MCF 10A (cell line): Measurements from ENCODE around the gene FBLN5. TPM values are rescaled to one million over a fixed set of nuclear protein-coding genes. Genes with fewer than 3 reads are reported as not detected.
"Not testable (repeated sequence)": the region's sequence is repeated elsewhere in the genome, so short reads cannot be mapped to it uniquely, and the experiment has no call there.

Source experiments
- BruUV-seq: library from RNA; stranded (reverse); fragments of 400-500 nt; replicated peaks from 2 replicates; lab custom pipeline; 2021; lab: Mats Ljungman, UMichigan
- CTCF ChIA-PET: fragments of 300-600 bp; sonication (Branson Sonifier 250); formaldehyde crosslinking; extraction: SDS; loops from one replicate; lab custom pipeline; 2021; ENCODE audit warnings: antibody characterized with exemption, inconsistent platforms; lab: Yijun Ruan, JAX
- POLR2A ChIA-PET: fragments of 300-600, 350-650 bp; sonication (Branson Sonifier 250); formaldehyde crosslinking; extraction: SDS; loops from one replicate; lab custom pipeline; 2020; ENCODE audit warnings: antibody characterized with exemption, inconsistent platforms; lab: Yijun Ruan, JAX
- DNase-seq: peaks from one replicate; pipeline ENCODE4 v3.0.0-alpha.2; 2018; ENCODE audit not compliant: unreplicated experiment
- H3K27ac Mint-ChIP-seq: one replicate; pipeline ENCODE4 v1.8.0; 2022; ENCODE audit warnings: mild to moderate bottlenecking, low read depth, mixed read lengths; ENCODE audit not compliant: unreplicated experiment
- H3K27me3 Mint-ChIP-seq: one replicate; pipeline ENCODE4 v1.8.0; 2022; ENCODE audit warnings: mixed read lengths; ENCODE audit not compliant: insufficient read depth, unreplicated experiment
- H3K36me3 Mint-ChIP-seq: one replicate; pipeline ENCODE4 v1.8.0; 2022; ENCODE audit warnings: mild to moderate bottlenecking, moderate library complexity, mixed read lengths; ENCODE audit not compliant: insufficient read depth, unreplicated experiment
- H3K4me1 Mint-ChIP-seq: one replicate; pipeline ENCODE4 v1.8.0; 2022; ENCODE audit warnings: mixed read lengths; ENCODE audit not compliant: insufficient read depth, unreplicated experiment
- H3K4me3 Mint-ChIP-seq: one replicate; pipeline ENCODE4 v1.8.0; 2022; ENCODE audit warnings: mild to moderate bottlenecking, moderate library complexity, mixed read lengths; ENCODE audit not compliant: unreplicated experiment
- H3K9me3 Mint-ChIP-seq: one replicate; pipeline ENCODE4 v1.8.0; 2022; ENCODE audit warnings: mixed read lengths; ENCODE audit not compliant: unreplicated experiment
- CTCF ChIP-seq: fragments of 200-600 bp; IDR thresholded peaks from one replicate; pipeline ENCODE4 v1.8.0; 2022; ENCODE audit warnings: antibody characterized with exemption, mild to moderate bottlenecking; ENCODE audit not compliant: unreplicated experiment
- intact Hi-C: fragments of 100-400 bp; cut with micrococcal nuclease; formaldehyde crosslinking; loops from 2 replicates; pipeline ENCODE4 v1.14.1; 2022
- total RNA-seq: library from RNA; stranded (reverse); gene quantifications from 2 replicates; pipeline ENCODE4 v1.2.3, GENCODE V29; 2022

The FBLN5 gene
- total RNA-seq, 1 experiment from 2014 or later: 14.8 TPM

GRCh38 chr14:91851563-91851962, 95.9 kb downstream of the FBLN5 start:
- H3K4me3 Mint-ChIP-seq: no peak overlapping the region
- BruUV-seq: no TSS peak
- ChIA-PET POLR2A (no interaction called here), CTCF (no interaction called here)
- intact Hi-C loops: no loop called here
- no peaks in the 10 kb centered on the region for H3K36me3 Mint-ChIP-seq
- H3K9me3 Mint-ChIP-seq: no peaks in the 10 kb centered on the region
- peaks cover 29% of the 10 kb centered on the region for H3K27me3 Mint-ChIP-seq
- TF ChIP-seq CTCF: no peak
- no peak overlapping the region for H3K27ac Mint-ChIP-seq
- no peak for DNase-seq
- no peaks in the 10 kb centered on the region for H3K4me1 Mint-ChIP-seq

- Mint-ChIP-seq H3K27me3 (peaks cover 21% of the 10 kb centered on the region), H3K9me3 (no peaks in the 10 kb centered on the region), H3K4me3 (no peak overlapping the region), H3K36me3 (no peaks in the 10 kb centered on the region), H3K27ac (no peak overlapping the region), H3K4me1 (no peaks in the 10 kb centered on the region)
- intact Hi-C loops: no loop called here
- BruUV-seq: no TSS peak
- DNase-seq: no peak
- no peak for TF ChIP-seq CTCF
- CTCF ChIA-PET: no interaction called here
- POLR2A ChIA-PET: interaction anchor here (0.9 kb wide), 1 partner anchor 8 kb away, joined by 3 read pairs; no protein-coding TSS in a partner anchor
Observed at GRCh38 chr14:91848504-91849001, 98.9 kb downstream of the FBLN5 start.

- DNase-seq: no peak
- no peaks in the 10 kb centered on the region for H3K9me3 Mint-ChIP-seq
- no peak overlapping the region for H3K27ac Mint-ChIP-seq
- no TSS peak for BruUV-seq
- no peaks in the 10 kb centered on the region for H3K4me1 Mint-ChIP-seq
- TF ChIP-seq CTCF: no peak
- ChIA-PET CTCF (no interaction called here), POLR2A (no interaction called here)
- H3K36me3 Mint-ChIP-seq: no peaks in the 10 kb centered on the region
- H3K4me3 Mint-ChIP-seq: no peak overlapping the region
- intact Hi-C loops: no loop called here
- peaks cover 12% of the 10 kb centered on the region for H3K27me3 Mint-ChIP-seq
Observed at GRCh38 chr14:91847693-91848092, 99.8 kb downstream of the FBLN5 start.

GRCh38 chr14:91845652-91846051, 101.8 kb downstream of the FBLN5 start:
- Mint-ChIP-seq H3K4me3 (no peak overlapping the region), H3K27ac (no peak overlapping the region), H3K9me3 (no peaks in the 10 kb centered on the region), H3K36me3 (no peaks in the 10 kb centered on the region), H3K4me1 (no peaks in the 10 kb centered on the region), H3K27me3 (peaks cover 10% of the 10 kb centered on the region)
- POLR2A ChIA-PET: interaction anchor here (1.0 kb wide), 1 partner anchor 13 kb away, joined by 3 read pairs; no protein-coding TSS in a partner anchor
- BruUV-seq: no TSS peak
- no peak for TF ChIP-seq CTCF
- CTCF ChIA-PET: interaction anchor here (1.1 kb wide), 1 partner anchor 28 kb away, joined by 3 read pairs; no protein-coding TSS in a partner anchor
- DNase-seq: no peak
- intact Hi-C loops: no loop called here

GRCh38 chr14:91845056-91845455, 102.4 kb downstream of the FBLN5 start:
- H3K4me3 Mint-ChIP-seq, H3K27ac Mint-ChIP-seq, H3K9me3 Mint-ChIP-seq, DNase-seq, H3K4me1 Mint-ChIP-seq, BruUV-seq, intact Hi-C loops, H3K36me3 Mint-ChIP-seq: not testable (repeated sequence)
- POLR2A ChIA-PET: interaction anchor here (1.0 kb wide), 1 partner anchor 14 kb away, joined by 3 read pairs; no protein-coding TSS in a partner anchor
- CTCF ChIA-PET: interaction anchor here (0.6 to 1.2 kb wide), 3 partner anchors 10 to 126 kb away, joined by 3 to 4 read pairs (median 4); no protein-coding TSS in a partner anchor
- H3K27me3 Mint-ChIP-seq: peaks cover 10% of the 10 kb centered on the region
